Muscle of leg (tissue), 11 donors: ENCODE data around the gene ADAM22. TPM values are rescaled to one million over a fixed set of nuclear protein-coding genes. Genes with fewer than 3 reads are reported as not detected.

Source experiments
- DNase-seq: peaks from one replicate; pipeline ENCODE4 v3.0.0; 2013
- H3K27ac ChIP-seq: one replicate; pipeline ENCODE4 v1.5.1; 2013; ENCODE audit warnings: mild to moderate bottlenecking, low read length, control low read depth
- H3K27me3 ChIP-seq: one replicate; pipeline ENCODE4 v1.6.1; 2013; ENCODE audit warnings: low read length; ENCODE audit not compliant: control insufficient read depth, insufficient read depth
- H3K36me3 ChIP-seq: one replicate; pipeline ENCODE4 v1.6.1; 2013; ENCODE audit warnings: low read length; ENCODE audit not compliant: control insufficient read depth, insufficient read depth
- H3K4me1 ChIP-seq: one replicate; pipeline ENCODE4 v1.6.1; 2013; ENCODE audit warnings: low read length; ENCODE audit not compliant: control insufficient read depth, insufficient read depth
- H3K4me3 ChIP-seq: one replicate; pipeline ENCODE4 v1.5.1; 2013; ENCODE audit warnings: low read length, control low read depth
- H3K9me3 ChIP-seq: replicated peaks from 2 replicates; pipeline ENCODE4 v1.6.1; 2013; ENCODE audit warnings: low read depth, low read length; ENCODE audit not compliant: control insufficient read depth
- WGBS: methylation state at CpG from one replicate; pipeline ENCODE4 v1.1.5; 2013; ENCODE audit warnings: missing lambda C conversion rate; ENCODE audit not compliant: insufficient coverage; 5-methylcytosine and 5-hydroxymethylcytosine counted together
- polyA plus RNA-seq, 8 donors: library from polyadenylated mRNA; unstranded; fragments of 120-200 nt; gene quantifications; one replicate each; pipeline versions ENCODE4 v1.2.1 to v1.2.3, GENCODE V29; 2013; ENCODE audit warnings: inconsistent platforms in 1 of 8, low replicate concordance in 1 of 8; ENCODE audit not compliant: insufficient read length in 8 of 8, insufficient read depth in 1 of 8
- total RNA-seq: library from RNA; stranded (reverse); fragments of 120-200 nt; gene quantifications from one replicate; pipeline ENCODE4 v1.2.4, GENCODE V29; 2013

ADAM22 gene
- total and polyA plus RNA-seq, 9 donors: 7.3 to 17.1 (median 15.1) TPM

GRCh38 chr7:88239852-88240251 is 305.8 kb downstream of the ADAM22 start:
- DNase-seq: no peak
- Histone ChIP-seq H3K9me3 (no peaks in the 10 kb centered on the region), H3K4me3 (no peak overlapping the region), H3K27me3 (no peaks in the 10 kb centered on the region), H3K36me3 (no peaks in the 10 kb centered on the region), H3K27ac (no peak overlapping the region), H3K4me1 (no peaks in the 10 kb centered on the region)
- no CpG with 5 or more reads among the region's 1 CpG for WGBS

GRCh38 chr7:88243345-88243909 is 309.4 kb downstream of the ADAM22 start:
- no peaks in the 10 kb centered on the region for H3K36me3 ChIP-seq
- no peaks in the 10 kb centered on the region for H3K4me1 ChIP-seq
- H3K9me3 ChIP-seq: no peaks in the 10 kb centered on the region
- DNase-seq: peak; percentile 73
- no peaks in the 10 kb centered on the region for H3K27me3 ChIP-seq
- no peak overlapping the region for H3K4me3 ChIP-seq
- H3K27ac ChIP-seq: no peak overlapping the region
- WGBS: no CpG with 5 or more reads among the region's 2 CpGs

GRCh38 chr7:88244258-88244657 is 310.2 kb downstream of the ADAM22 start:
- WGBS: no CpG with 5 or more reads among the region's 1 CpG
- no peaks in the 10 kb centered on the region for H3K27me3 ChIP-seq
- no peak overlapping the region for H3K27ac ChIP-seq
- no peak for DNase-seq
- no peaks in the 10 kb centered on the region for H3K36me3 ChIP-seq
- H3K4me1 ChIP-seq: no peaks in the 10 kb centered on the region
- no peak overlapping the region for H3K4me3 ChIP-seq
- H3K9me3 ChIP-seq: no peaks in the 10 kb centered on the region

Other genes with a start within 250 kb of the ADAM22 start
- gene SLC25A40, start 57.9 kb upstream of the ADAM22 start, total RNA-seq: 9.6 TPM
- 10 to 100 TPM; 10.8 to 19.2 (median 14.2) TPM for gene SLC25A40, start 57.9 kb upstream of the ADAM22 start, polyA plus RNA-seq
- gene DBF4, start 57.8 kb upstream of the ADAM22 start, total RNA-seq: 8.7 TPM
- 10 to 100 TPM; 10.1 to 13.6 (median 12.2) TPM for gene DBF4, start 57.8 kb upstream of the ADAM22 start, polyA plus RNA-seq